Measurements from ENCODE around the gene TK2.

Gene TK2

GRCh38 chr16:66553223-66553622 lies 3.3 kb upstream of the TK2 start:
- H4K8ac ChIP-seq (ENCODE audit: low read depth, low read length): no peak overlapping the region
- no peaks in the 10 kb centered on the region for H3K79me2 ChIP-seq (ENCODE audit: control insufficient read depth, insufficient read depth, low read length)
- H3K79me1 ChIP-seq (ENCODE audit: low read length): no peaks in the 10 kb centered on the region
- no peak overlapping the region for H3K18ac ChIP-seq (ENCODE audit: low read length)
- no peak for DNase-seq
- H2BK120ac ChIP-seq (ENCODE audit: low read depth, low read length): no peak overlapping the region
- WGBS (ENCODE audit: extremely low coverage, insufficient coverage, low lambda C conversion rate): no CpG with 5 or more reads among the region's 8 CpGs
- H3K9ac ChIP-seq (ENCODE audit: low read length): no peak overlapping the region
- H4K5ac ChIP-seq (ENCODE audit: low read length): no peak overlapping the region
- no peak overlapping the region for H3K4me2 ChIP-seq (ENCODE audit: low read length)
- H2BK5ac ChIP-seq (ENCODE audit: low read length): no peak overlapping the region
- H3K56ac ChIP-seq (ENCODE audit: low read length): no peak overlapping the region
- H3K4me1 ChIP-seq (ENCODE audit: control insufficient read depth, low read depth, low read length): no peaks in the 10 kb centered on the region
- H3K4ac ChIP-seq (ENCODE audit: low read depth, low read length): no peak overlapping the region
- no peak overlapping the region for H3K23ac ChIP-seq (ENCODE audit: low read length)
- H2BK15ac ChIP-seq (replicated peaks; ENCODE audit: low read depth): no peak overlapping the region
- H3K36me3 ChIP-seq (ENCODE audit: control insufficient read depth, insufficient read depth, low read length): no peaks in the 10 kb centered on the region
- no peak overlapping the region for H2AK5ac ChIP-seq (ENCODE audit: low read length)
- no peak overlapping the region for H3K27ac ChIP-seq (ENCODE audit: low read depth, low read length)
- H3K27me3 ChIP-seq (ENCODE audit: insufficient read depth, low read length, poor library complexity): no peaks in the 10 kb centered on the region
- no peak overlapping the region for H3K4me3 ChIP-seq (ENCODE audit: low read length)

DNA sequence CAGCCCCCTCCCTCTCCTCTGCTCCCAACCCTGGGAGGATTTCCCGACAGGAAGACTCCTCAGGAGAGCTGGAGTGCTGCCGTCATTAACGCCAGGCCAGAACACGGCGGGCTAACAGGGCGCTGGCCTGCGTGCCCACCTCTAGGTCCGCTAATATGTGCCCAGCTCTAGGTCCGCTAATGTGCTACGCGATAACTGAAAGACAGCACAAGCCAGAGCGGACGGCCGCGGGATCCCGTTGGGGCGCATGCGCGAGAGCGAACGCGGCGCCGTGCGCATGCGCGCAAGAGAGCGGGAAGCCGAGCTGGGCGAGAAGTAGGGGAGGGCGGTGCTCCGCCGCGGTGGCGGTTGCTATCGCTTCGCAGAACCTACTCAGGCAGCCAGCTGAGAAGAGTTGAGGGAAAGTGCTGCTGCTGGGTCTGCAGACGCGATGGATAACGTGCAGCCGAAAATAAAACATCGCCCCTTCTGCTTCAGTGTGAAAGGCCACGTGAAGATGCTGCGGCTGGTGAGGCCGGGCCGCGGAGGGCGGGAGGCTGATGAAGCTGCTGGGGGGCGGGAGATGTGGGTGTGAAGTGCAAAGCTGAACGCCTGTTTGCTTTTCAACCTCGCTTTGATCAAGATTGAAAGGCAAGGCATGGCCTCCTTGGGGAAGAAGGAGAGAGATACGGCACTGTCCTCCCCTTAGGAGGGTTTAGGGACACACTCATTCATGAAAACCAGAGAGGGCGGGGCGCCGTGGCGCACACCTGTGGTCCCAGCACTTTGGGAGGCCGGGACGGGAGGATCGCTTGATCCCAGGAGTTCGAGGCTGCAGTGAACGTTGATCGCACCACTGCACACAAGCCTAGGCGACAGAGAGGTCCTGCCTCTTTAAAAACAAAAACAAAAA lies 2.6 kb upstream of the TK2 start, which contains the start of gene CKLF:
CKLF (plus strand) TSS at position 291 of the 892 bp plus-strand sequence; CDS start at position 431, 140 bp downstream.
- Histone ChIP-seq H2BK5ac (ENCODE audit: low read length) (no peak within 1 kb of the TSS), H3K9ac (ENCODE audit: low read length) (peak within 1 kb of the TSS; percentile 81), H3K56ac (ENCODE audit: low read length) (peak within 1 kb of the TSS; percentile 95), H3K27ac (ENCODE audit: low read depth, low read length) (no peak within 1 kb of the TSS), H4K8ac (ENCODE audit: low read depth, low read length) (peak within 1 kb of the TSS; percentile 66), H3K23ac (ENCODE audit: low read length) (no peak within 1 kb of the TSS), H3K18ac (ENCODE audit: low read length) (peak within 1 kb of the TSS; percentile 12), H3K27me3 (ENCODE audit: insufficient read depth, low read length, poor library complexity) (no peaks in the 10 kb centered on the region), H3K4me3 (ENCODE audit: low read length) (peak within 1 kb of the TSS; percentile 36), H3K79me1 (ENCODE audit: low read length) (no peaks in the 10 kb centered on the region), H3K4me1 (ENCODE audit: control insufficient read depth, low read depth, low read length) (no peaks in the 10 kb centered on the region), H4K5ac (ENCODE audit: low read length) (no peak within 1 kb of the TSS), H3K36me3 (ENCODE audit: control insufficient read depth, insufficient read depth, low read length) (no peaks in the 10 kb centered on the region), H3K79me2 (ENCODE audit: control insufficient read depth, insufficient read depth, low read length) (no peaks in the 10 kb centered on the region), H2BK120ac (ENCODE audit: low read depth, low read length) (no peak within 1 kb of the TSS), H2BK15ac (replicated peaks; ENCODE audit: low read depth) (no peak within 1 kb of the TSS), H3K4me2 (ENCODE audit: low read length) (peak within 1 kb of the TSS; percentile 77), H3K4ac (ENCODE audit: low read depth, low read length) (no peak within 1 kb of the TSS), H2AK5ac (ENCODE audit: low read length) (no peak within 1 kb of the TSS)
- peak; percentile 90 for DNase-seq
- no CpG with 5 or more reads among the region's 63 CpGs for WGBS (ENCODE audit: extremely low coverage, insufficient coverage, low lambda C conversion rate)

DNA sequence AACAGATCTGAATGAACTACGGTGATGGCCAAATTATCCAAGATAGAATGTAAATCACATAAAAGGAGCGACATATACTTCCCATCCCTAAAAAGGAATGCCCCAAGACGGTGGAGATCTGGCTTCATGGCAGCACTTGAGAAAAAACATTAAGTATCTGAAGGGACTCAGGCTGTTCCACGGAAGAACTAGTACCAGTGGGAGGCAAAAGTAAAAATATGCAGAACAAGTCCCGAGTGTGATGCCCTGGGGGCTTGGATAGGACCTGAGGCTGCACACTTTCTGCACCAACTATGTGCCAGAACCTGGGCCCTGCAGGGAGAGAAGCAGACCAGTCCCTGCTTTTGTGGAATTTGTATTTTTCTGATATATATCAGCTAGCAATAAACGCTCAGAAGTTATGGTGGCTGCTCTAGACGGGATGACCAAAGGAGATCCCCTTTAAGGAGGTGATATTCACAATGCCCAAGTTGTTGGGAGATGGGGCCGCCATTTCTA lies 1.9 kb upstream of the TK2 start:
- DNase-seq: no peak
- Histone ChIP-seq H4K8ac (ENCODE audit: low read depth, low read length) (peak overlapping the region; percentile 66), H3K23ac (ENCODE audit: low read length) (no peak overlapping the region), H3K27me3 (ENCODE audit: insufficient read depth, low read length, poor library complexity) (no peaks in the 10 kb centered on the region), H3K9ac (ENCODE audit: low read length) (peak overlapping the region; percentile 81), H3K79me1 (ENCODE audit: low read length) (no peaks in the 10 kb centered on the region), H3K79me2 (ENCODE audit: control insufficient read depth, insufficient read depth, low read length) (no peaks in the 10 kb centered on the region), H2BK120ac (ENCODE audit: low read depth, low read length) (no peak overlapping the region), H2BK15ac (replicated peaks; ENCODE audit: low read depth) (no peak overlapping the region), H2AK5ac (ENCODE audit: low read length) (no peak overlapping the region), H3K18ac (ENCODE audit: low read length) (peak overlapping the region; percentile 12), H4K5ac (ENCODE audit: low read length) (no peak overlapping the region), H3K4me1 (ENCODE audit: control insufficient read depth, low read depth, low read length) (no peaks in the 10 kb centered on the region), H3K56ac (ENCODE audit: low read length) (peak overlapping the region; percentile 95), H3K36me3 (ENCODE audit: control insufficient read depth, insufficient read depth, low read length) (no peaks in the 10 kb centered on the region), H3K27ac (ENCODE audit: low read depth, low read length) (no peak overlapping the region), H2BK5ac (ENCODE audit: low read length) (no peak overlapping the region), H3K4me3 (ENCODE audit: low read length) (no peak overlapping the region), H3K4me2 (ENCODE audit: low read length) (peak overlapping the region; percentile 77), H3K4ac (ENCODE audit: low read depth, low read length) (no peak overlapping the region)
- WGBS (ENCODE audit: extremely low coverage, insufficient coverage, low lambda C conversion rate): no CpG with 5 or more reads among the region's 8 CpGs

DNA sequence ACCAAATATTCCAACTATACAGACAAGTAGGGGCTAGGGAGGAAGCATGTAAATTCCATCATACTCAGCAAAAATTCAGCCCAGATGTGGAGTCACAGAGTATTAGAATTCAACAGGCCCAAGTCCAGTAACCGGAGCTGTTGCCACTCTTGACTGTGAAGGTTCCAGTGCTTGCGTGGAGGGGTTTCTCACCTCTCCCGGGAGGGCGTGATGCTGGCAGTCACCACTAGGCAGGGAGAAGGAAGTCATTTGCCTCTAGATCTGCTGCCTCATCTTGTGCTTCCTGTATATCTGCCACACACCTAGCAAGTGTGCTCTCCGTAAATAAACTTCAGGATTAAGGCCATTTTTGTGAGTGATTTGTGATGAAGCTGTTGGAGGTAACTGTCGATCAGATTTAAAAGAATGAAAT lies 1.4 kb upstream of the TK2 start:
- H3K27ac ChIP-seq (ENCODE audit: low read depth, low read length): no peak overlapping the region

DNA sequence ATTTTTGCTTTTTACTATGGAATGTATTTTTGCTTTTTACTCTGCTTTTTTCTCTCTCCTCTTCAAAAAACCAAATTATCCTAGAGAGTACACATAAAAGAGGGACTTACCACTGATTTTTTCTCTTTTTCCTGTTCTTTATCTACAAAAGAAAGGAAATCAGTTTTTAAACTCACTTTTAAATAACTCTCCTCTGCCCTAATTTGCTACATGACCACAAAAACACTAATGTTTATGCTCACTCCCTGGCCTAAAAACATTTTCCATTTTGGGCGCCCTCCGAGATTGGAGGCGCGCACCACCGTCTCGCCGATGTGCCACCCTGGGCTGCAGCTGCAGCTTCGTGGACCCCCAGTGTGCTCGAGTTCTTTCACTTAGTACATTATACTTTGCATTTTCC lies 1.1 kb downstream of the TK2 start:
- Histone ChIP-seq H3K18ac (ENCODE audit: low read length) (no peak overlapping the region), H3K4me1 (ENCODE audit: control insufficient read depth, low read depth, low read length) (no peaks in the 10 kb centered on the region), H3K79me1 (ENCODE audit: low read length) (no peaks in the 10 kb centered on the region), H3K9ac (ENCODE audit: low read length) (peak overlapping the region; percentile 82), H3K36me3 (ENCODE audit: control insufficient read depth, insufficient read depth, low read length) (no peaks in the 10 kb centered on the region), H2BK5ac (ENCODE audit: low read length) (no peak overlapping the region), H3K27me3 (ENCODE audit: insufficient read depth, low read length, poor library complexity) (no peaks in the 10 kb centered on the region), H4K8ac (ENCODE audit: low read depth, low read length) (no peak overlapping the region), H4K5ac (ENCODE audit: low read length) (no peak overlapping the region), H2AK5ac (ENCODE audit: low read length) (no peak overlapping the region), H2BK120ac (ENCODE audit: low read depth, low read length) (no peak overlapping the region), H3K23ac (ENCODE audit: low read length) (no peak overlapping the region), H3K56ac (ENCODE audit: low read length) (peak overlapping the region; percentile 83), H3K79me2 (ENCODE audit: control insufficient read depth, insufficient read depth, low read length) (no peaks in the 10 kb centered on the region), H3K4me2 (ENCODE audit: low read length) (no peak overlapping the region), H2BK15ac (replicated peaks; ENCODE audit: low read depth) (no peak overlapping the region), H3K27ac (ENCODE audit: low read depth, low read length) (no peak overlapping the region), H3K4me3 (ENCODE audit: low read length) (no peak overlapping the region), H3K4ac (ENCODE audit: low read depth, low read length) (no peak overlapping the region)
- no CpG with 5 or more reads among the region's 9 CpGs for WGBS (ENCODE audit: extremely low coverage, insufficient coverage, low lambda C conversion rate)
- DNase-seq: no peak

More for the DNA sequence above, 1.4 kb upstream of the TK2 start:
- no peak overlapping the region for H2BK15ac ChIP-seq (replicated peaks; ENCODE audit: low read depth)
- H3K4me1 ChIP-seq (ENCODE audit: control insufficient read depth, low read depth, low read length): no peaks in the 10 kb centered on the region
- no peak overlapping the region for H2AK5ac ChIP-seq (ENCODE audit: low read length)
- no peak overlapping the region for H4K5ac ChIP-seq (ENCODE audit: low read length)
- DNase-seq: peak; percentile 74
- H3K9ac ChIP-seq (ENCODE audit: low read length): no peak overlapping the region
- no peaks in the 10 kb centered on the region for H3K79me1 ChIP-seq (ENCODE audit: low read length)
- H4K8ac ChIP-seq (ENCODE audit: low read depth, low read length): no peak overlapping the region
- no peak overlapping the region for H3K18ac ChIP-seq (ENCODE audit: low read length)
- no CpG with 5 or more reads among the region's 6 CpGs for WGBS (ENCODE audit: extremely low coverage, insufficient coverage, low lambda C conversion rate)
- H3K36me3 ChIP-seq (ENCODE audit: control insufficient read depth, insufficient read depth, low read length): no peaks in the 10 kb centered on the region
- H3K79me2 ChIP-seq (ENCODE audit: control insufficient read depth, insufficient read depth, low read length): no peaks in the 10 kb centered on the region
- no peaks in the 10 kb centered on the region for H3K27me3 ChIP-seq (ENCODE audit: insufficient read depth, low read length, poor library complexity)
- H3K23ac ChIP-seq (ENCODE audit: low read length): no peak overlapping the region
- no peak overlapping the region for H2BK120ac ChIP-seq (ENCODE audit: low read depth, low read length)
- no peak overlapping the region for H3K56ac ChIP-seq (ENCODE audit: low read length)
- H3K4ac ChIP-seq (ENCODE audit: low read depth, low read length): no peak overlapping the region
- no peak overlapping the region for H3K4me2 ChIP-seq (ENCODE audit: low read length)
- H3K4me3 ChIP-seq (ENCODE audit: low read length): no peak overlapping the region
- no peak overlapping the region for H2BK5ac ChIP-seq (ENCODE audit: low read length)
